Lower leg skin (tissue), 4 donors: ENCODE measurements around the gene IGSF5. TPM values are rescaled to one million over a fixed set of nuclear protein-coding genes. Genes with fewer than 3 reads are reported as not detected.

Source experiments
- DNase-seq, 2 donors: peaks; one replicate each; pipeline ENCODE4 v3.0.0-alpha.2; 2019; ENCODE audit warnings: low spot score in 2 of 2
- H3K4me3 ChIP-seq: fragments of 200-600 bp; sonication (generic); 2 replicates; pipeline ENCODE4 v1.5.1; 2017; ENCODE audit warnings: mild to moderate bottlenecking, low read depth; ENCODE audit not compliant: poor library complexity, severe bottlenecking
- CTCF ChIP-seq, 3 donors: fragments of 450-650 bp; IDR thresholded peaks; one replicate each; pipeline ENCODE4 v1.5.1; 2016; ENCODE audit warnings: antibody characterized with exemption in 3 of 3, mild to moderate bottlenecking in 3 of 3, moderate library complexity in 2 of 3
- POLR2A ChIP-seq, 2 donors: fragments of 450-650 bp; IDR thresholded peaks; one replicate each; pipeline ENCODE4 v1.6.1; 2016 to 2017; ENCODE audit warnings: antibody characterized with exemption in 2 of 2, mild to moderate bottlenecking in 1 of 2, moderate library complexity in 1 of 2
- WGBS, 2 donors: methylation state at CpG; one replicate each; pipeline ENCODE4 v1.1.5; 2018; 5-methylcytosine and 5-hydroxymethylcytosine counted together
- intact Hi-C: fragments of 100-400 bp; cut with DNase I; formaldehyde crosslinking; loops from one replicate; pipeline ENCODE4 v1.15.0; 2023; ENCODE audit warnings: low total_unique reads
- total RNA-seq, 4 donors: library from RNA; depleted of rRNA; stranded (reverse); fragments of >200 nt; gene quantifications; one replicate each; pipeline ENCODE4 v1.1.0, GENCODE V29; 2016

The IGSF5 gene
- total RNA-seq, 4 donors from 2014 or later: 1.2 to 1.4 (median 1.3) TPM; not detected in 1

- 31 to 43% methylated on average over 12 of the region's 12 CpGs for WGBS, 2 donors
Observed at GRCh38 chr21:39763272-39763970, 18.4 kb downstream of the IGSF5 start.

GRCh38 chr21:39774227-39774626 lies 29.2 kb downstream of the IGSF5 start:
- intact Hi-C loops: loop anchor here (10.0 kb wide), 1 partner anchor 81 kb away; no protein-coding TSS in a partner anchor
- no peak for DNase-seq
- WGBS, 2 donors: 59 to 61% methylated on average over 6 of the region's 6 CpGs
- H3K4me3 ChIP-seq: no peak overlapping the region
- TF ChIP-seq CTCF (IDR thresholded peaks at IDR 0.05): no peak
- TF ChIP-seq POLR2A (IDR thresholded peaks at IDR 0.05): no peak

More at GRCh38 chr21:39763272-39763970, 18.4 kb downstream of the IGSF5 start:
- no peak for TF ChIP-seq POLR2A (IDR thresholded peaks at IDR 0.05)
- TF ChIP-seq CTCF (IDR thresholded peaks at IDR 0.05): no peak
- H3K4me3 ChIP-seq: no peak overlapping the region
- intact Hi-C loops: no loop called here
- no peak for DNase-seq

- TF ChIP-seq CTCF (IDR thresholded peaks at IDR 0.05) (no peak), POLR2A (IDR thresholded peaks at IDR 0.05) (no peak)
- intact Hi-C loops: loop anchor here (10.0 kb wide), 1 partner anchor 79 kb away; no protein-coding TSS in a partner anchor
- no peak for DNase-seq
- WGBS, 2 donors: 71 to 78% methylated on average over 1 of the region's 1 CpG
- no peak overlapping the region for H3K4me3 ChIP-seq
Observed at GRCh38 chr21:39775816-39776215, 30.8 kb downstream of the IGSF5 start.

GRCh38 chr21:39776589-39776988 lies 31.6 kb downstream of the IGSF5 start:
- no peak overlapping the region for H3K4me3 ChIP-seq
- DNase-seq: no peak
- 30 to 40% methylated on average over 3 of the region's 3 CpGs for WGBS, 2 donors
- intact Hi-C loops: loop anchor here (10.0 kb wide), 1 partner anchor 78 kb away; no protein-coding TSS in a partner anchor
- TF ChIP-seq POLR2A (IDR thresholded peaks at IDR 0.05) (no peak), CTCF (IDR thresholded peaks at IDR 0.05) (no peak)

- intact Hi-C loops: no loop called here
- DNase-seq: no peak
- no peak overlapping the region for H3K4me3 ChIP-seq
- WGBS, 2 donors: 42 to 43% methylated on average over 3 of the region's 3 CpGs
- TF ChIP-seq POLR2A (IDR thresholded peaks at IDR 0.05) (no peak), CTCF (IDR thresholded peaks at IDR 0.05) (no peak)
Observed at GRCh38 chr21:39781331-39781730, 36.3 kb downstream of the IGSF5 start.
